NCI-H2196 treated with DMSO at 0.1 percent for 48 hours (cell line): ENCODE measurements around the gene L2HGDH.

ENCODE experiments used
- DNase-seq: peaks from one replicate; lab custom pipeline; 2025; ENCODE audit not compliant: unreplicated experiment; lab: John Stamatoyannopoulos, UW

L2HGDH gene

DNA sequence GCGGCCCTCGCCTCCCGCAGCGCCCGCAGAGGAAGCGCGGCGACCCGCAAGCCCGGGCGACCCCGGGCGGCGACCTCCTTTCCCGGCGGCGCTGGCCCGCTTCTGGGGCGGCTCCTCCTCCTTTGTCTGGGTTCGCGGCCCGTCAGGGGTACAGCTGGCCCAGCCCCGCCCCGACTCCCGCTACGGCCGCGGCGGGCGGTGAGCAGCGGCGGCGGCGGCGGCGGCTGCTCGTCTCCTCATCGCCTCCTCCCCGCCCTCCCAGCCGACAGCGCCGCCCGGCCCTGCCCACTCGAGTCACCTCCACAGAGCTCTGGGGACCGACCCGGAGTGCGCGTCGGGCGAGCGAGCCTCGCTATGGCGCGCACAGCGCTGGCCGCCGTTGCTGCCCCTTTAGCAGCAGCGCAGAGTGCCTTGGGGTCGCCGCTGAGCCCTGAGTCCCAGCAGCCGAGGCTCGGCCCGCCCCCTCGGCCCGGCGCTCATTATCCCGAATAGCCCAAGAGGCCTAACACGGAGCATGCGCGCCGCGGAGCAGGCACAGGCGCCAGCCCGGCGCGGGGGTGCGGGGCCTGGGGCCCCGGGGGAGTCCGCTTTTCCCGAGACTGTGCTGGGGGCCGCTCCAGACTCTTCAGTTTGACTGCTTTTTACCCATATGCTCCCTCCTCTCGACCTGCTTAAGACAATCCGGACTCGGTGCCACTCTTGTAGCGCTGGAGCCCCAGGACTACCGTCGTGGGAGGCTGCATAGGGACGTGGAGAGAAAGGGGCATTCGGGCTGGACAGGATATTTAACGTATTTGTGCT is 80.4 kb downstream of the L2HGDH start, which contains the start of gene SOS2:
Gene SOS2, minus strand, starts transcription at position 104 of the 801 bp plus-strand sequence. CDS start 295 bp downstream, outside the sequence.
- peak; percentile 72 for DNase-seq

DNA sequence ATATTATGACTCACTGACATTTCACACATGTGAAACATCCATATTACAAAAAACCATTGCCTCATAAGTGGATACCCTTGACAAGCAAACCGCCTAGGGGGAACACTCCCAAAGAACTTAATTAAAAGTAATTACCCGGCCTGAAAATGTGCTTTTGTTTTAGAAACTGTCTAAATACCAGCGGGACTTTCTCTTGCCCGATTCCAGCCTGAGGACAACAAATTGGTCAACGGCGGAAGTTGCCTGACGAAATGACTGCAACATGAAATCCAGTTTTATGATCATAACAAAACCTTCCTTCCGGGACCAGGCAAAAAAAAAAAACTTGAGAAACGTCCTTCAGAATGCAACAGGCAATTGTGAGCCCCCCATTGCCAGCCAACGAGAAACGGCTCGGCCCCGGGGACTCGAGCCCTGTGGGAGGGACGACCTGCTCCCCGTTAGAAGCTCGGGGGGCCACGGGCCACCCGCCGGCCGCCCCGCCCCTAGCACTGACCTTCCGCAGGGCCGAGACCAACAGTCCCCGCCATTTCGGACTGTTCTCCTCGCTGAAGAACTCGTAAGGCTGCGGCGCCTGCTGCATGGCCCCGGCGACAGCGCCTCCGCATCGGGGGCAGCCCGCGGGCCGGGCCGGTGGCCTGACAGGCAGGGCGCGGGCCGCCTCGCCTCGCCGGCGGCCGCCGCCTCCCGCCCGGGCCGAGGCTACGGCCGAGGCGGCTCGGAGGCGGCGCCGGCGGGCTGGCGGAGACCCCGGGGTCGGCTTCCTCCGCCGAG is 81.1 kb downstream of the L2HGDH start:
- no peak for DNase-seq

DNA sequence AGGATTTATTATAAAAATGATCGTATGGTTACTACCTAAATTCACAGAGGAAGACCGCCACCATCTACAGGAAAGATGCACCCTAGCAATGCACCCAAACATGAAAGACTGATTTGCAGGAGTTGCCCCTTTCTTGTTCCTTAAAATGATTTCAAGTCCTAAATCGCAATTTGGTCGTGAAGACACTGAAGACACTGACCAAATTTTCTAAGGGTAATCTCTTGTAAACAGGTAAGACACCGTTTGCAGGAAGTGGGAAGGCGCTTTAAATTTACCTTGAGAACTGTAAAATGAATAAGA is 81.7 kb downstream of the L2HGDH start:
- DNase-seq: no peak

DNA sequence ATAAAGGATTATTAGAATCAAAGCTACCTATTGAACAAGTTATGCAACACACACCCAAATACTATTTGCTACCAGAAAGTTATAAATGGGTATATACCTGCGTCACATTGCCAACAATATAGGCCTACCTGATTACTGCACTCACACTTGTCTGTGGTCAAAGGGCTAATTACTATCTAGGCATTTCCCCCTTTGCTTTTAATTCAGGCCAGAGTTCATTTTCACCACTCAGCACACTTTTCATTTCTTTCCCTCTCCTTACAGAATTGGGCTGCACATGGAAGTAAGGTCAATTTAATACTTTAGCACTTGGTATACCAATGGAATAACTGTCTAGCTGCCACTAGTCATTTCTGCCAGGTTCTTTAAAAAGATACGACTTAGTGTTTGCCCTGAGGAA is 82.3 kb downstream of the L2HGDH start:
- DNase-seq: no peak

DNA sequence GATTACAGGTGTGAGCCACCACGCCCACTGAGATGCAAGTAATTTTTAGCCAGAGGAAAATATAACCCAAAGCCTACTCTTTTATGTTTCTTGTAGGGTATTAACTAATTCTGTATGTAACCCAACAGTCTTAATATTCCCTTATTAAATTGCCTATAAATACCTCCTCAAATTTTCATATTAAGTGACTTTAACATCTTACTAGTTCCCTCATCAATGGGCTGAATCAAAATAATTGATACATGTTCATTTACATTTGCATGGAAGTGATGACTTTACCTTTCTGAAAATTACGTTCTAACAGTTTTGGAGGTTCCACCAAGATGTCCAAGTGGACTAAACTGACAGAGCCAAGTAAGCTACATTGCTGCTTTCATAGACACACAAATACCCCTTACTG is 83.7 kb downstream of the L2HGDH start:
- no peak for DNase-seq

DNA sequence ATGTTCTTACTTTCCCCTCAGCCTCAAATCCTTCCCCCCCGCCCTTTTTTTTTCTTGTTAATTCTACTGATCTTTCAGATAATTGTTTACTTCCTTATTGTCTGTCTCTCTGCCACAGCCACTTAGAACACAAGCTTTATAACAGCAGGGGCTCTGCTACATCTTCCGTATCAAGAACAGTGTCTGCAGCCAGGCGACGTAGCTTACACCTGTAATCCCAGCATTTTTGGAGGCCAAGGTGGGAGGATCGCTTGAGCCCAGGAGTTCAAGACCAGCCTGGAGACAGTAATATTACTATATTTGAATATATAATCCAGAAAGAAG is 86.1 kb downstream of the L2HGDH start:
- no peak for DNase-seq

DNA sequence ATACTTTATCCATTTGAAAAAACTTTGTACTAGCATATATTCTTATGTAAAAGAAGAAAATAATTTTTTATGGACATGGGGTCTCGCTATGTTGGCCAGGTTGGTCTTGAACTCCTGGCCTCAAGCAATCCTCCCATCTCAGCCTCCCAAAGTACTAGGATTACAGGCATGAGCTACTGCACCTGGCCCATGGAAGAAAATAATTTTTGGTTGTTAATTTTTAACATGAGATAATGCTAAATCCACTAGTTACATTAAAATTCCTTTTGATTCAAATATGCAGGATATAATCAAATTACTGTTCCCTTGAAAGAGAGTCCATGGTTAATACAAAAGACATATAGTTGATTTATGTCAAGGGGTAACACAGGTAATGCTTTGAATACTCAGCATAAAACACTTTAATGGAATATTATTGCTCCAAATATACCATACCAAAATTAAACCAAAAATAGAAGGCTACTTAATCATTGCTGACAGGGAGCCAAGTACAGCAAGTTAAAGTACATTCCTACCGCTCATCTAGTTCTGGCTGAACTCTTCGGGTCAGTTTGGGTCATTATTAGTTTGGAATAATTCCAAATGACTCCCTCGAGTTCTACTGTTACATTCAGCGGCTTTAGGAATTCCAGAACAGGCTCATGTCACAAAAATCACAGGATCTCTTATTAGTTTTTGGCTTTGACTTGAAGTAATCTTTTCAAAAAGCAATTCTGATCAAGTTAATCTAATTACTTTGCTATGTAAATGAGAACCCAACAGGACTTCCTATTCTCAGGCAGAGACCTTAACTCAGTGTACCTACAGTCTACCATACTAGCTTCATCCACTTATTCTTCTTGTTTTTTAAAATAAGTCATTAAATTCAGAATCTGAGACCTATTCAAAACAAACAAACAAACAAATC is 86.7 kb downstream of the L2HGDH start:
- DNase-seq: no peak

DNA sequence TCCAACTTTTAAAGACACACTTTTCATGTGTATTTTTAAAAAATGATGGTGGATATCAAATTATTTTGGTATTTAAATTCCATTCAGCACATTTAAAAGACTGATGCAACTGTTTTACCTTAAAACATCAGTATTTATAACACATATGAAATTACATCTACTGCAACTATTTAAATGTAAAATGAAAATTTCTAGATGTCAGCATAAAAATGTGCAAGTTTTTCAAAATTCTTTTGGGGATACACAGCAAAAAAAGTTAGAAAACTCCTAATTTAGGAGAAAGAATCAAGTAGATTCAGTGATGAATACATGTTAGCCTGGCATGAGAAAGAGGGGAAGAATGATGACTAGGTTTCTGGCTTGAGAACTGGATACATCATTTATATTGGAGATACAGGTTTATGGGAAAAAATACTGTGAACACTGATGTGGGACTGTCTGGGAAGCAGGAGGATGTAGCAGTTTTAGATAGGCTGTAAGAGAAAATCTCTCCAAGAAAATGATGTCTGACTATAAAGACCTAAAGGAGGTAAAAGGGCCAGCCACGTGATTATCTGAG is 89.9 kb downstream of the L2HGDH start:
- no peak for DNase-seq

DNA sequence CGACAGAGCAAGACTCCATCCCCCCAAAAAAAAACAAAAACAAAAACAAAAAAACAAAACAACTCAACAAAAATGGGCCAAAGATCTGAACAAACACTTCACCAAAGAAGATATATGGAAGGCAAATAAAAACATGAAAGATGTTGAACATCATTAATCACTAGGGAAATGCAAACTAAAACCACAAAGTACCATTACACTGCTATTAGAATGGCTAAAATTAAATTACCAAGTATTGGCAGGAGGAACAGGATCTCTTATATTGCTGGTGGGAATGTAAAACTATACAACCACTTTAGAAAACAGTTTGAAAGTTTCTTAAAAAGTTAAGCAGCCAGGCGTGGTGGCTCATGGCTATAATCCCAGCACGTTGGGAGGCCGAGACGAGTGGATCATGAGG is 93.5 kb downstream of the L2HGDH start:
- DNase-seq: no peak

DNA sequence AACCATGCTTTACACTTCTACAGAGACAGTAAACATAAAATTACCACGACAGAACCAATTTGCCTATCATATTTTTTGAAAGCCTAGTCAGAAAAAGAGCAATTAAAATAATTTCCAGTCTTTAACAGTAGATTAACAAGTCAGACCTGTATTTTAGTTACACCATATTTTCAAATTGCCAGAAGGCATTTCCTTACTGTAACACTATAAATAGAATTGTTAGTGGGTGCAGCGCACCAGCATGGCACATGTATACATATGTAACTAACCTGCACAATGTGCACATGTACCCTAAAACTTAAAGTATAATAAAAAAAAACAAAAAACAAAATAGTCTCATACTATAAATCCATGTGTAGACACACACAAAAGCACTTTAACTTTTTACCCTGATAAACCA is 96.6 kb downstream of the L2HGDH start:
- DNase-seq: no peak

DNA sequence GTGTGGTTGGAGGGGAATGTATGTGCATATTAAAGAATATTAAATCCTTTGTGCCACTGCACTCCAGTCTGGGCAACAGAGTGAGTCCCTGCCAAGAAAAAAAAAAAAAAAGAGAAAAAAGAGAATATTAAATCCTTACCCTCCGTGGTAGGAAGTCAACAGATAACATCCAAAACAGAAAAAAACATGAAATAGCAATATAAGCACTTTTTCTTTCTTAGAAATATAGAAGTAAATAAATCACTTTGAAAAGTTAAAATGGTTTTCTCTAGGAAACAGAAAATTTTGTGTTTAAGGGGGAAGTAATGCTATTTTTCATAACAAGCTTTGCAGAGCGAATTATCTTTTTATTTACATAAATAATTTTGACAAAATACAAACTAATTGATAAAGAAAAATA is 98.2 kb downstream of the L2HGDH start:
- no peak for DNase-seq

DNA sequence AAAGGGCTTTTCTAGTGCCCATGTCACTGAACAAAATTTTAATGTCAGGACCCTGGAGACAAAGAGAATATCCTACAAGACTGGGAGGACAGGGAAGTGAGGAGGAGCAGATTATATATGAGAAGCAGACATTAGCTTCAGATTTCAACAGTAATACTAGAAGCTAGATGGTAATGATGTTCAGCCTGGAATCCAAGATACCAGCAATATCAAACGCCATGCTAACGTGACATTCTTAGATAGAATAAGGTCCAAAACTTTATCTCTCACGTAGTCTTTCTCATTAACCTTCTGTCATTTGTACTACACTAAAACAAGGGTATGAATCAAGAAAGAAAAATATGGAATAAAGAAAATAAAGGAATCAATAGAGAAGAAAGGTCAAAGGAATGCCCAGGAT is 99.3 kb downstream of the L2HGDH start:
- no peak for DNase-seq

DNA sequence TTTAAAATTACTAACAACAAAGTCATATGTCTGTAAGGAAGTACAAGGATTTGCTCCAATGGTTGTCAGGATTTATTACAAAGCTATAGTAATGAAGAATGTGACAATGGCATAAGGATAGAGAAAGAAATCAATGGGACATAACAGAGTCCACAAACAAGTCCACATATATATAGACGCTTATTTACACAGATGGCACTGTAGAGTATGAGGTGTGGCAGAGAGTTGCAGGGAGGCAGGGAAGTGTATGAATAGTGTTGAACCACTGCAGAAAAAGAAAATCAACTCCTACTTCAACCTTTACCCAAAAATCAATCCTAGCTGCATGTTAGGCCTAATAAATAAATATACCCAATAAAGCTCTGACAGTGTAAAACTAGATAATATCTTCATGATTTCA is 102.0 kb downstream of the L2HGDH start:
- DNase-seq: no peak

DNA sequence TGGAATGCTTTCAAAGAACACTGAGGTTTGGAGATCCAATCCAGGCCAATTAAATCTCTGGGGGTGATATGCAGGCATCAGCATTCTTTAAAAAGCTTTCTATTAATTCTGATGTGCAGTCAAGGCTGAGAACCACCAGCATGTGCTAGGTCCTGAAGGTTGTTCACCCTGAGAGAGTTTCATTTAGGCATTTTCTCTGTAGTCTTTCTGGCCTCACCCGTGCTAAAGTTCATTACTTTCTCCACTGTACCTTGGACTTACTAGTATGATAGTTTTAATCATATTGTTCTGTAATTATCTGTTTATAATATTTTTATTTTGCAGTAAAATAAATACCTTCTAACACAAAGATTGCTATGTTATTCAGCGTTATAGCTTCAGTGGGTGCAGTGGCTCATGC is 113.5 kb downstream of the L2HGDH start:
- DNase-seq: no peak

DNA sequence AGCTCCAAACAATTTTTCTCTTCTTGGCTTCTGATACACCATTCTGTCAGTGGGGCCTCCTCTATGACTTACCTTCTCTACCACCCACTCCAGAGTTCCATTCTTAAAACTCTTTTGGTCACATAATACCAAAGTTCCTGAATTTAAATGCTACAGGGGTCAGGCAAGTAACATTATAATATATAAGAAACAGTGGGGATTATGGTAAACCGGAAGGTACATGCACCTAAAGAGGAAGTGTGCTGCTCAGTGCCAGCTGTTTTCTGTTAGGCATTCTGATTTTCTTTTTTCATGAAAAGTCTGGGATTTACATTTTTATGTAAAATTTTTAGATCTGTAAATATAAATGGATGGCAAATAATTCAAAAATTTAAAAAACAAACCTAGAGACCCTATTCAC is 120.5 kb downstream of the L2HGDH start:
- no peak for DNase-seq
